Esophagus squamous epithelium (tissue), 4 donors: ENCODE measurements around the gene CRHR2.

ENCODE experiments used
- CTCF ChIP-seq, 6 experiments: fragments of 450-650 bp in 4 of 6; fragments of 200-600 bp in 2 of 6; sonication (generic) in 2 of 6; IDR thresholded peaks; one replicate each; pipeline ENCODE4 v1.5.1; 2016 to 2019; ENCODE audit warnings: antibody characterized with exemption in 6 of 6, mild to moderate bottlenecking in 4 of 6, moderate library complexity in 4 of 6
- POLR2A ChIP-seq, 4 donors: fragments of 450-650 bp; IDR thresholded peaks; one replicate each; pipeline ENCODE4 v1.6.1; 2017; ENCODE audit warnings: antibody characterized with exemption in 4 of 4, mild to moderate bottlenecking in 4 of 4, moderate library complexity in 3 of 4

DNA sequence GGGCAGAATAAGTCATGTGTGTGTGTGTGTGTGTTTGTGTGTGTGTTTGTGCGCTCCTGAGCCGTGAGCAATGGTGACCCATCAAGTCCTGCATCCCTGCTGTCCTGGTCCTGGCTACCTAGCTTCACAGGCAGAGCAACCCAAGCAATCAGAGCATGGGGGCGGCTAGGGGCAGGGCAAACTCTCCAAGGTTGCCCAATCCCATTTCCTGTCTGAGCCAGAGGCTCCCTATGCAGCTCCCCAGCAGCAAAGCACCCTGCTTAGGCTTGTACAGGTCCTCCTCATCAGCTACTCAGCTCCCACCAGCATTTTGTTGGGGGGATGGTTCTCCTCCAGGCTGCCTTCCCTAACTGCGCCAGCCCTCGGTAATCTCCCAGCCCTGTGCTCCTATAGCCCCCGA is 31.1 kb upstream of the CRHR2 start:
- TF ChIP-seq CTCF (IDR thresholded peaks at IDR 0.05): no peak
- TF ChIP-seq POLR2A (IDR thresholded peaks at IDR 0.05): no peak
